Measurements from ENCODE around the gene RAP1GAP. TPM values are rescaled to one million over a fixed set of nuclear protein-coding genes. Genes with fewer than 3 reads are reported as not detected.

RAP1GAP gene
- polyA plus RNA-seq, 2 of the 4 experiments (the other 2 are of a cell fraction) = 5.4 to 16.7 TPM

GRCh38 chr1:21552715-21553114, 116.4 kb downstream of the RAP1GAP start:
- ATAC-seq (no peak), FAIRE-seq (no peak), DNase-seq (ENCODE audit: low read depth in 1 of 2, low spot score in 1 of 2) (no peak)
- POLR2A ChIA-PET = no interaction called here
- Histone ChIP-seq H3K27ac (no peak overlapping the region), H3K9me3 (no peaks in the 10 kb centered on the region), H3K4me1 (peaks cover 4% of the 10 kb centered on the region; the same call in 1 of the 3 replicates), H3K4me3 (no peak overlapping the region), H3K4me2 (no peak overlapping the region)
- 54% methylated on average over 1 of the region's 1 CpG for WGBS (ENCODE audit: missing lambda C conversion rate)
- TF ChIP-seq CBX2 (IDR thresholded peaks at IDR 0.05; ENCODE audit: borderline replicate concordance, low read depth) (no peak), CEBPB (IDR thresholded peaks at IDR 0.05) (no peak), USF2 (IDR thresholded peaks at IDR 0.05) (no peak), KDM5A (IDR thresholded peaks at IDR 0.05) (no peak), PBX3 (IDR thresholded peaks at IDR 0.05) (no peak), POLR2A (IDR thresholded peaks at IDR 0.05; ENCODE audit: low read length) (no peak), SREBF2 (IDR thresholded peaks at IDR 0.05) (no peak), JUNB (IDR thresholded peaks at IDR 0.05) (no peak), ZNF302 (CRISPR knock-in tag; IDR thresholded peaks at IDR 0.05) (no peak), TP53 (CRISPR knock-in tag; IDR thresholded peaks at IDR 0.05) (no peak), ZC3H11A (IDR thresholded peaks at IDR 0.05) (no peak)
- CTCF ChIA-PET = interaction anchor here (1.5 kb wide), 1 partner anchor 20 kb away, joined by 5 read pairs; no protein-coding TSS in a partner anchor

- POLR2A ChIA-PET = no interaction called here
- no peaks in the 10 kb centered on the region for H3K9me3 ChIP-seq
- CTCF ChIA-PET = interaction anchor here (1.1 to 1.4 kb wide), 3 partner anchors 35 to 179 kb away, joined by 3 to 4 read pairs (median 3); no protein-coding TSS in a partner anchor
- FAIRE-seq (no peak), ATAC-seq (peak; percentile 37 to 67; a peak in 4 of 6 replicates), DNase-seq (ENCODE audit: low read depth in 1 of 2, low spot score in 1 of 2) (no peak)
- H3K4me1 ChIP-seq = peaks cover 4% of the 10 kb centered on the region; the same call in 1 of the 3 replicates
- no peak overlapping the region for H3K27ac ChIP-seq
- TF ChIP-seq ESRRA (IDR thresholded peaks at IDR 0.05; ENCODE audit: borderline replicate concordance, low read length) (no peak), RCOR1 (IDR thresholded peaks at IDR 0.05; ENCODE audit: low read depth, low read length) (no peak), RAD21 (conservative IDR thresholded peaks at IDR 0.05 in 1 of 2, IDR thresholded peaks at IDR 0.05 in 1 of 2) (no peak), CHD4 (IDR thresholded peaks at IDR 0.05; ENCODE audit: borderline replicate concordance) (no peak), CEBPB (IDR thresholded peaks at IDR 0.05) (no peak), HOXB5 (CRISPR knock-in tag; IDR thresholded peaks at IDR 0.05) (no peak), KDM5A (IDR thresholded peaks at IDR 0.05) (no peak), HES2 (IDR thresholded peaks at IDR 0.05) (no peak), PBX3 (IDR thresholded peaks at IDR 0.05) (no peak), USF2 (IDR thresholded peaks at IDR 0.05) (no peak), FOSL2 (IDR thresholded peaks at IDR 0.05) (no peak), FOSL2 (CRISPR knock-in tag; IDR thresholded peaks at IDR 0.05) (no peak), GATA3 (IDR thresholded peaks at IDR 0.05; ENCODE audit: borderline replicate concordance) (no peak), TP53 (CRISPR knock-in tag; IDR thresholded peaks at IDR 0.05) (no peak), NPAS2 (CRISPR knock-in tag; IDR thresholded peaks at IDR 0.05; ENCODE audit: borderline replicate concordance) (no peak)
- TF ChIP-seq, protein P1, sequence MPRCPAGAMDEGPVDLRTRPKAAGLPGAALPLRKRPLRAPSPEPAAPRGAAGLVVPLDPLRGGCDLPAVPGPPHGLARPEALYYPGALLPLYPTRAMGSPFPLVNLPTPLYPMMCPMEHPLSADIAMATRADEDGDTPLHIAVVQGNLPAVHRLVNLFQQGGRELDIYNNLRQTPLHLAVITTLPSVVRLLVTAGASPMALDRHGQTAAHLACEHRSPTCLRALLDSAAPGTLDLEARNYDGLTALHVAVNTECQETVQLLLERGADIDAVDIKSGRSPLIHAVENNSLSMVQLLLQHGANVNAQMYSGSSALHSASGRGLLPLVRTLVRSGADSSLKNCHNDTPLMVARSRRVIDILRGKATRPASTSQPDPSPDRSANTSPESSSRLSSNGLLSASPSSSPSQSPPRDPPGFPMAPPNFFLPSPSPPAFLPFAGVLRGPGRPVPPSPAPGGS (IDR thresholded peaks at IDR 0.05) = no peak
- TF ChIP-seq, protein P2, sequence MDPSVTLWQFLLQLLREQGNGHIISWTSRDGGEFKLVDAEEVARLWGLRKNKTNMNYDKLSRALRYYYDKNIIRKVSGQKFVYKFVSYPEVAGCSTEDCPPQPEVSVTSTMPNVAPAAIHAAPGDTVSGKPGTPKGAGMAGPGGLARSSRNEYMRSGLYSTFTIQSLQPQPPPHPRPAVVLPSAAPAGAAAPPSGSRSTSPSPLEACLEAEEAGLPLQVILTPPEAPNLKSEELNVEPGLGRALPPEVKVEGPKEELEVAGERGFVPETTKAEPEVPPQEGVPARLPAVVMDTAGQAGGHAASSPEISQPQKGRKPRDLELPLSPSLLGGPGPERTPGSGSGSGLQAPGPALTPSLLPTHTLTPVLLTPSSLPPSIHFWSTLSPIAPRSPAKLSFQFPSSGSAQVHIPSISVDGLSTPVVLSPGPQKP (IDR thresholded peaks at IDR 0.05; ENCODE audit: low read depth, low read length) = no peak
- TF ChIP-seq, protein P3, sequence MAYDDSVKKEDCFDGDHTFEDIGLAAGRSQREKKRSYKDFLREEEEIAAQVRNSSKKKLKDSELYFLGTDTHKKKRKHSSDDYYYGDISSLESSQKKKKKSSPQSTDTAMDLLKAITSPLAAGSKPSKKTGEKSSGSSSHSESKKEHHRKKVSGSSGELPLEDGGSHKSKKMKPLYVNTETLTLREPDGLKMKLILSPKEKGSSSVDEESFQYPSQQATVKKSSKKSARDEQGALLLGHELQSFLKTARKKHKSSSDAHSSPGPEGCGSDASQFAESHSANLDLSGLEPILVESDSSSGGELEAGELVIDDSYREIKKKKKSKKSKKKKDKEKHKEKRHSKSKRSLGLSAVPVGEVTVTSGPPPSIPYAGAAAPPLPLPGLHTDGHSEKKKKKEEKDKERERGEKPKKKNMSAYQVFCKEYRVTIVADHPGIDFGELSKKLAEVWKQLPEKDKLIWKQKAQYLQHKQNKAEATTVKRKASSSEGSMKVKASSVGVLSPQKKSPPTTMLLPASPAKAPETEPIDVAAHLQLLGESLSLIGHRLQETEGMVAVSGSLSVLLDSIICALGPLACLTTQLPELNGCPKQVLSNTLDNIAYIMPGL (CRISPR knock-in tag; IDR thresholded peaks at IDR 0.05; ENCODE audit: borderline replicate concordance) = no peak
- H3K4me3 ChIP-seq = no peak overlapping the region
- H3K4me2 ChIP-seq = peak overlapping the region; percentile 62
- WGBS (ENCODE audit: missing lambda C conversion rate) = 19% methylated on average over 11 of the region's 12 CpGs
Measured at GRCh38 chr1:21550866-21551475, 118.2 kb downstream of the RAP1GAP start.

All from A549 (cell line).